NCI-H82 (cell line): ENCODE data around the gene MAP1LC3B2.

Experiments used
- DNase-seq: peaks from one replicate; lab custom pipeline; 2025; lab: John Stamatoyannopoulos, UW

Gene MAP1LC3B2

DNA sequence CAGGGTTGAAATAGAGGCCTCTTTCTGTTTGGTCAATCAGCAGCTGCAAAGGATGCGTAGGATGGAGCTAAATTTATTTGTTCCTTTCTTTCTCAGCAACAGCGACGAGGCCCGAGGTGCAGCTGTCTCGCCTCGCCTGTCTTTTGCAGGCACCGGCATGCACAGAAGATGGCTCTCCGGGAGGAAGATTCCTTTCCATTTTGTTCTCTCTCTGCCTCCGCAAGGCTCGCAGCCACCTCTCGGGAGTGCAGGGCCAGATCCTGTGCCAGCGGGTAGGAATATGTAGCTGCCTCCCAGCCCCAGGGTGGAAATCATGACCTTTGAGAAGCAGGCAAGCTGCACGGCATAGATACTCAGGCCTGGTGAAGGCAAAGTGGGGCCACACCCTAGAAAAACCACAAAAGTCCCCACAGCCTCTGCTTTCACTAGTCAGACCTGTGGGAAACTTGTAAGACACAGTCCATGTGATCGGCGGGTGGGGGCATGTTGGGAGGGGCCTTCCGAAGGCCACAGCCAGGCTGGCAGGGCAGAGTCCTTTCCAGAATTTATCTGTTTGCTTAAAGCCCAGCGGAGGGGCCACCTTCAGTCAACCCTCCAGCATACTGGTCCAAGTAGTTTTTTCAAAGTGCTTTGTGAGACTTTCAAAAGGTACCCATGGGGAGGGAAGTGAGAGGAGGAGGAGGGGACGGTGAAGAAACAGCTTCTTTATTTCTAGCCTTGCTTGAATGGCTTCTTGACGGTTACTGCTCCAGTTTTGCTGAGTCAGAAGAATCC lies at the start of gene MAP1LC3B2:
MAP1LC3B2 (plus strand) TSS at position 220 of the 774 bp plus-strand sequence. CDS start 16,562 bp downstream, outside the sequence.
- no peak for DNase-seq

DNA sequence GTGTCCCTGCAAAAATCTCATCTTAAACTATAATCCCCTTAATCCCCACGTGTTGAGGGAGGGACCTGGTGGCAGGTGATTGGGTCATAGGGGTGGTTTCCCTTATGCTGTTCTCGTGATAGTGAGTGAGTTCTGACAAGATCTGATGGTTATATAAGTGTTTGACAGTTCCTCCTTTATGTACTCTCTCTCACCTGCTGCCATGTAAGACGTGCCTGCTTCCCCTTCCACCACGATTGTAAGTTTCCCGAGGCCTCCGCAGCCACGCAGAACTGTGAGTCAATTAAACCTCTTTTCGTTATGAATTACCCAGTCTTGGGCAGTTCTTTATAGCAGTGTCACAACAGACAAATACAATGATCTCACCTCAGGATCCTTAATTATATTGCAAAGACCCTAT lies 45.2 kb upstream of the MAP1LC3B2 start:
- DNase-seq: peak; percentile 92

DNA sequence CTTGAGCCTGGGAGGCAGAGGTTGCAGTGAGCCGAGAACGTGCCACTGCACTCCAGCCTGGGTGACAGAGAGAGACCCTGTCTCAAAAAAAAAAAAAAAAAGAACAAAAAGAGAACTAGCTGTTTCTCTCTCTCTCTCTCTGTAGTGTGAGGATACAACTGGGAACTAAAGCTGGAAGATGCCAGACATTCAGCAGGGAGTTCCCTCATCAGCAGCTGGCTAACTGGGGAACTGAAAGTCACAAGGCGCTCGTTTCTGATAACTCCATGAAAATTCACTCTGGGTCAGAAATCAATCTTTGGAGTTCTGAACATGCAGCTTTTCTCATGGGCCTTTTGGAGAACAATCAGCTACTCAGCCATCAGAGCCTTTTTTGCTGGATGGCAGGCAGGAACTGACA lies 43.5 kb upstream of the MAP1LC3B2 start:
- DNase-seq: no peak

- no peak for DNase-seq
These were observed 42.5 kb upstream of the MAP1LC3B2 start for GRCh38 chr12:116516657-116517056.

DNA sequence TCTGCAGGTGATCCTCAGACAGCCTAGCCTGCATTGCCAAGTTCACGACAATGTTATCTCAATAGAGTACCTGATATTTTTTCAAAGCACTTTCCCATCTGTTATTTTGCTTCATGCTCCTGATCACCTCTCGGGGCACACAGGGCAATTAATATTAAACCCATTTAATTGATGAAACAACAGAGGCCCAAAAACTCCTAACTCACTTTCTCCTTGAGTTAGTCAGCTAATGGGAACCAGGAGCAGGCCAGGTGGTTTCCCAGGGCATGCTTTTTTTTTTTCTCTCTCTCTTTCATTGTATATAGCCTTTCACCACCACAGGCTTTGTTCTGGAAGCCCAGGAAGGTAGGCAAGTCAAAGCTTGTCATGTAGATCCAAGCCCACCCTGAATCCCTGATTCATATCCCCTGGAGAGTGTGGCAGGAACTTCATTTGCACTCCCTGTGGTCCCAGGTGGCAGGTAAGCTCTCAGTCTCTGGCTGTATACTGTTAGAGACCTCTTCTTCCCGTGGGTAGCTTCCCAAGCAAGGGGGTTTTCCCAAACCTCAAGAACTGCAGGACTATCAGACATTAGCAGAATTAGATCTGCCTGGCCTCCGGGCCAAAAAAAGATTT lies 41.6 kb upstream of the MAP1LC3B2 start:
- no peak for DNase-seq

GRCh38 chr12:116520225-116520760 lies 38.9 kb upstream of the MAP1LC3B2 start:
- DNase-seq: no peak

GRCh38 chr12:116520801-116521471 lies 38.2 kb upstream of the MAP1LC3B2 start:
- DNase-seq: peak; percentile 18

GRCh38 chr12:116524311-116524710 lies 34.9 kb upstream of the MAP1LC3B2 start:
- DNase-seq: no peak

DNA sequence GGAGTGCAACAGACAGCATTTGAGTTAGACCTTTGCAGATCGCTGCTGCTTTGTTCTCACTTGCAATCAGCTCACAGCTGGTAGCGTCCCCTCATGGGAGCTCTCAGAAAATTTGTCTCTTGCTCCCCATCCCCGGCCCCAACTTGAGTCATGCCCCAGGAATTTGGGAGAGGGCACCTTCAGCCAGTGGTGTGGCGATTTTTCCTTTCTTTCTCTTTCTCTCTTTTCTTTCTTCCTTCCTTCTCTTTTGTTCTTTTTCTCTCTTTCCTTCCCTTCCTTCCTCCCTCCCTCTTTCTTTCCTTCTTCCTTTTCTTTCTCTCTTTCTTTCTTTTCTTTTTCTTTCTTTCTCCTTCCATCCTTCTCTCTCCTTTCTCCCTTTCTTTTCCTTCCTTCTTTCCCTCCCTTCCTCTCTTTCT lies 34.2 kb upstream of the MAP1LC3B2 start:
- DNase-seq: no peak

DNA sequence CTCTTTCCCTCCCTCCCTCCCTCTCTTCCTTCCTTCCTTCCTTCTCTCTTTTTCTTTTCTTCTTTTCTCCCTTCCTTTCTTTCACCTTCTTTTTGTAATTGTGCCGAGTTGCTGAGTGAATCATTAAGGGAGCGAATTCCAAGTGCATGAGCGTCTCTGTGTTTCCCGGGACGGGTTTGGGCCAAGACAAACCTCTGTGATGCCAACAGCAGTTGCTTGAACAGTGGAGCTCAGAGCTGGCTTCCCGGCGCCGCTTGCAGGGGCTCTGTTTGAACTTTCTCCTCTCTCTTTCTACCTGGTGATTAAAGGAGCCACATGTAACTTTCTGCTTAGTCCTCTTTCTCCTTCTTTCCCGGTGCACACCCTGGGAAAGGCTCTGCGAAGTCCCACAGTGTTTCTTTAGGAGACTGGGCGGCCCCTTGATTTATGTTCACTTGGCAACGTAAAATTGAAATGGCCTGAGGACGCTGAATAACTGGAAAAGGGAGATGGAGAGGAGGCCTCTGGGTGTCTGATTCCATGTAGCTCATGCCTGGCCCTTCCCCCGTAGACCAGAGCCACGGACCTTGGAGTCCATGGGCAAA lies 33.7 kb upstream of the MAP1LC3B2 start:
- no peak for DNase-seq

DNA sequence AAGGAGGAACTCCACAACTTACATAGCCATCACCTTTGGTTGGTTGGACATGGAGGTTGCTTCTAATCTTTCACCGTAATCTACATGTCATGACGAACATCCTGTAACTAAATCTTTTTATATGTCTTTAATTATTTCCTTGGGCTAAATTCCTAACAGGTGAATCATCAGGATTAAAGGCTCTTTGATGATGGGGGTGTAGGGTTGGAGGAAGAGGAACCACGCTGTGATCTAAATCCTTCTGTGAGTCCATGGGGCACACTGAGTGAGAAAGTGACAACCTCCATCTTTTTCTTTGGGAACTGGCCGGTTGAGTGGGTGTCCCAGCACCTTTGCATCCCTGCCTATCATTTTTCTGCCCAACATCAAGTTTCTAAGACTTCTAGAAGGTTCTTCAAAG lies 31.1 kb upstream of the MAP1LC3B2 start:
- no peak for DNase-seq

GRCh38 chr12:116528498-116528897 lies 30.7 kb upstream of the MAP1LC3B2 start:
- no peak for DNase-seq

DNA sequence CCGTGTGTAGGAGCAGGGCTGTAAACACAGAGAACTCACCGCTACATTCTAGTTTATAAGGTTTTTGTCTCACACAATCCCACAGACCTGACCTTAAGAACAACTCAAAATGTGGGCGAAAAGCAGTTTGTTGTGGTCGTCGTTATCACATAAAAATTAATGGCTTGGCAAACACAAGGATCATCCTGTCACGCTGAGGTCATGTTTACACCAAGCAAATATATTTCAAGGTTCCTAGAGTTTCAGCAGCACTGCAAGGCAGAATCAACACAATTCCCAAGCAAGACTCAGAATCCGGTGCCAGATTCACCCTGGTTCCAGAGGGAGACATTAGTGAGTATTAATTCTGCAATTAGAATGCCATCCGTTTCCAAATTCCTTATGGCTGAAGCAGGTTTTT lies 30.1 kb upstream of the MAP1LC3B2 start:
- no peak for DNase-seq

- DNase-seq: no peak
These were observed 29.5 kb upstream of the MAP1LC3B2 start for GRCh38 chr12:116529686-116530085.

DNA sequence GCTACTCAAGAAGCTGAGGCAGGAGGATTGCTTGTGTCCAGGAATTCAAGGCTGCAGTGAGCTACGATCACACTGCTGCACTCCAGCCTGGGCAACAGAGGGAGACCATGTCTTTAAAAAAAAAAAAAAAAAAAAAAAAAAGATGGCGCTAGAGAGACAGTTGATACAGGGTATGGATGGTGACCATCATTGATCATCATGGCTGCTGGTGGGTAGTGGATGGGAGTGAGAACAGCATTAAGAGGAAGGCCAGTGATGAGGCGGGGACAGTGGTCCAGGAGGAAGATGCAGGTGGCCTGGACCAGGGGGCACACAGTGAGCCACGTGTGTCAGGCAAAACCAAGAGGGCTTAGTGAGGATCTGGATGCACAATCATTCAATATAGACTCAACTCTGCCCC lies 26.8 kb upstream of the MAP1LC3B2 start:
- no peak for DNase-seq

DNA sequence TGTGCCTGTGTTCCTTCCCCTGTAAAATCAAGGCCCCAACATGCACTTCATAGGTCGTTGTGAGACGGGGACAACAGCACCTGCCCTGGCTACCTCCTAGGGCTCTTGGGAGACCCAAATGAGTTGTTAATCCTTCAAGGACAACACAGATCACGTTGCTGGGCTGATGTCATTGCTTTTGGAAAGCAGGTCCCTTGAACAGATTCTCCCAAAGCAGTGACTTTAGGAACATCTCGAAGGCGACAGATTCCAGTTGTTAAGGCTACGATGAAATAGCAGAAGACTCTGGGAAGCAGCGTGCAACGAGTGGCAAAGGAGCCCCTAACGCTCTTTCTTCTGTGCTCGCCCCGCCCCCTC lies 26.2 kb upstream of the MAP1LC3B2 start:
- DNase-seq: no peak

- DNase-seq: peak; percentile 97
These were observed 25.6 kb upstream of the MAP1LC3B2 start for GRCh38 chr12:116533343-116534251.

- DNase-seq: peak; percentile 83
These were observed 24.7 kb upstream of the MAP1LC3B2 start for GRCh38 chr12:116534311-116535121.

DNA sequence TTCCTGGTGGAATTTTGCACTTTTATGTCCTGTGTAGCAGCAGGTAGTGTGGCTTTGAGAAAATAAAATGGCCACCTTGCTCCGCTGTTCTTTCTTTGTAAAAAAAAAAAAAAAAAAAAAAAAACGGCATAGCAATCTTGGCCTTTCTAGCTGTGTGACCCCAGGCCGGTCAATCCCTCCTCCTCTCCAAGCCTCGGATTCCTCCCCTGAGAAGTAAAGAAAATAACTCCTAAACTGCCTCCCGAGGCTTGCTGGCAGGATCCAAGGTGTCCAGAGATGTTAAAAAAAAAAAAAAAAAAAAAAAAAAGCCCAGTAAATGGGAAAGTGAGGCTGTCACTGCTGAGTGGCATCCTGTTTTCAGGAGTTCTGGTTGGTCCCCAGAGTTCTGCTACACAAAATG lies 23.9 kb upstream of the MAP1LC3B2 start:
- no peak for DNase-seq

DNA sequence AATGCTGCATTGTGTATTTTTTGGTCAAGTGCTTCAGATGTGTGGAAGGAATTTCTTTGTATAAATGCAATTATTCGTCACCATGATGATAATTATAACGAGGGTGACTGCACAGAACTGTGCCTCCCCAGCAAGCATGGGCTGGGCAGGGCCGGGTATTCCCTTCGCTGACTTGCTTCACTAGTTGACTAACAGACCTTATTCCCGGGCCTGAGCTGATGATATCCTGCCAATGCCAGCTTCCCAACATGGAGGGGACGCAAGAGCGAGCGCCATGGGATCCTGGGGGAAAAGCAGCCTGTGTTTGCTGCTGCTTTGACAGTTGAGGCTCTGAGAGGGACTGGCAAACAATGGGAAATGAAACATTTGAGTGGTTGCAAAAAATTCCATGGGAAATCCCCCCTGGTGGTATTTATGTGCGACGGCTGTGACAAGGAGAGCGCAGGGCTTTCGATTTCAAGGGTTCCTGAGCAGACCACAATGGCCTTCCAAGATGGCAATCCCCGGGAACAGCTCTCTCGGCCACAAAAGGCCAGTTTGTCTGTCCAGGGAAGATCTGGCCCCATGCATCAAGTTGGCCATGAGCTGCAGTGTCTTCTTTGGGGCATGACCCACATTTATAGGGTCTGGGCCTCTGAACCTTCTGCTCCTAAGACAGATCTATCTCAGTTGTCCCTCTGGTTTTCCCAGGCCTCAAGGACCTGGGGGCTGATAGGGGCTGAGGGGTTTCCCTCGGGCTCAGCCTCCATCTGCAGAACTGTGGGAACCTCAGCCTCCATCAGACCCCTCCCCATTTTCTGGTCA lies 21.9 kb upstream of the MAP1LC3B2 start:
- DNase-seq: no peak
